Tibial artery (tissue), 4 donors: Measurements from ENCODE around the gene COL4A6.
"Not testable (repeated sequence)": the region's sequence is repeated elsewhere in the genome, so short reads cannot be mapped to it uniquely, and the experiment has no call there.

Experiments used
- DNase-seq, 2 donors: peaks; one replicate each; pipeline ENCODE4 v3.0.0-alpha.2; 2019
- H3K27ac ChIP-seq, 2 donors: fragments of 200-600 bp; sonication (generic) in 1 of 2; 1 replicate in 1 of 2; 2 replicates in 1 of 2; pipeline ENCODE4 v1.5.1; 2018 to 2019; ENCODE audit warnings: mild to moderate bottlenecking in 1 of 2
- H3K27me3 ChIP-seq, 2 donors: fragments of 200-600 bp; sonication (generic) in 1 of 2; one replicate each; pipeline versions ENCODE4 v1.5.1 to v1.6.0; 2016 to 2019
- H3K36me3 ChIP-seq, 3 donors: fragments of 200-600 bp; sonication (generic) in 2 of 3; one replicate each; pipeline ENCODE4 v1.5.1; 2016 to 2019; ENCODE audit warnings: mild to moderate bottlenecking in 2 of 3
- H3K4me1 ChIP-seq, 4 donors: fragments of 200-600 bp; sonication (generic) in 2 of 4; 1 replicate in 3 of 4; 2 replicates in 1 of 4; pipeline ENCODE4 v1.5.1; 2016 to 2019
- H3K4me3 ChIP-seq, 2 donors: fragments of 200-600 bp; sonication (generic) in 1 of 2; 1 replicate in 1 of 2; 2 replicates in 1 of 2; pipeline ENCODE4 v1.5.1; 2018 to 2019; ENCODE audit warnings: mild to moderate bottlenecking in 2 of 2
- H3K9me3 ChIP-seq, 3 donors: fragments of 200-600 bp; sonication (generic) in 1 of 3; one replicate each; pipeline ENCODE4 v1.5.1; 2016 to 2019
- intact Hi-C: fragments of 100-400 bp; cut with DNase I; formaldehyde crosslinking; loops from one replicate; pipeline ENCODE4 v1.15.0; 2023; ENCODE audit warnings: low total_unique reads
- TF ChIP-seq, protein P1 (sequence below), 2 experiments: fragments of 200-600 bp in 1 of 2; fragments of 450-650 bp in 1 of 2; IDR thresholded peaks; one replicate each; pipeline ENCODE4 v1.5.1; 2017 to 2019; ENCODE audit warnings: antibody characterized with exemption in 2 of 2, mild to moderate bottlenecking in 1 of 2, moderate library complexity in 1 of 2

Gene COL4A6

DNA sequence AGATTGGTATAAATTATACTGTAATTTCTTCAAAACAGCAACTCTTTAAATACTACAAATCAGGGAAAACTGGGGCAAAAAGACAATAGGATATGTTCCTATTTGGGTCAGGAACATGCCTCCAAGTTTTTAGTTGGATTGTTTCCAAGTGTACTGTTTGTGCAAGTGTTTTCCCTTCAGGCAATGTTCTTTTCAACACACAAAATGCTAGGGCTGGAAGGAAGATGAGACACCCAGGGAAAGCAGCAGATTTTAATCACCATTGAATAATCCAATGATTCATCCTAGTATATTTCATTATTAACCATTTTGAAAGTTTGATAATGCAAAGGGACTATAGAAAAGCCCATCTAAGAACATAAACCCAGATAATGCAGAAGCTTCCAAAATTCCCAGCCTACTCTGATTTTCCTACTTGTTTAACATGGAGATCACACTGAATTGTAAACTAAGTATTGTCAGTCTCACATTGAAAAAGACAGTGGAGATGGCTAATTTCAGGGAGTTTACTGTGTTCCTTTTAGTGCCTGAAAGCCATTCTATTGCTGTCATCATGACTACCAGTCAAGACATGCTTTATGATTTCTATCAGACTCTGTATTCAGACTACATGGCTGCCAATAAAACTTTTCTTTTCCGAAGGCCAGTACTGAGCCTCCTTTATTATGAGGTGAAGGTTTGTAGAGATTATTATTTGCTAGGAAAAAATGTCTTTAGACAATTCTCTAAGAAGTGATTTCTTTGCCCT lies 38.6 kb downstream of the COL4A6 start:
- Histone ChIP-seq H3K36me3 (no peaks in the 10 kb centered on the region), H3K27ac (no peak overlapping the region), H3K27me3 (no peaks in the 10 kb centered on the region), H3K4me3 (no peak overlapping the region), H3K9me3 (no peaks in the 10 kb centered on the region), H3K4me1 (peaks cover 0 to 9% (median 0%) of the 10 kb centered on the region in 4 donors)
- no peak for DNase-seq
- TF ChIP-seq, protein P1, sequence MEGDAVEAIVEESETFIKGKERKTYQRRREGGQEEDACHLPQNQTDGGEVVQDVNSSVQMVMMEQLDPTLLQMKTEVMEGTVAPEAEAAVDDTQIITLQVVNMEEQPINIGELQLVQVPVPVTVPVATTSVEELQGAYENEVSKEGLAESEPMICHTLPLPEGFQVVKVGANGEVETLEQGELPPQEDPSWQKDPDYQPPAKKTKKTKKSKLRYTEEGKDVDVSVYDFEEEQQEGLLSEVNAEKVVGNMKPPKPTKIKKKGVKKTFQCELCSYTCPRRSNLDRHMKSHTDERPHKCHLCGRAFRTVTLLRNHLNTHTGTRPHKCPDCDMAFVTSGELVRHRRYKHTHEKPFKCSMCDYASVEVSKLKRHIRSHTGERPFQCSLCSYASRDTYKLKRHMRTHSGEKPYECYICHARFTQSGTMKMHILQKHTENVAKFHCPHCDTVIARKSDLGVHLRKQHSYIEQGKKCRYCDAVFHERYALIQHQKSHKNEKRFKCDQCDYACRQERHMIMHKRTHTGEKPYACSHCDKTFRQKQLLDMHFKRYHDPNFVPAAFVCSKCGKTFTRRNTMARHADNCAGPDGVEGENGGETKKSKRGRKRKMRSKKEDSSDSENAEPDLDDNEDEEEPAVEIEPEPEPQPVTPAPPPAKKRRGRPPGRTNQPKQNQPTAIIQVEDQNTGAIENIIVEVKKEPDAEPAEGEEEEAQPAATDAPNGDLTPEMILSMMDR (IDR thresholded peaks at IDR 0.05): no peak
- intact Hi-C loops: no loop called here

DNA sequence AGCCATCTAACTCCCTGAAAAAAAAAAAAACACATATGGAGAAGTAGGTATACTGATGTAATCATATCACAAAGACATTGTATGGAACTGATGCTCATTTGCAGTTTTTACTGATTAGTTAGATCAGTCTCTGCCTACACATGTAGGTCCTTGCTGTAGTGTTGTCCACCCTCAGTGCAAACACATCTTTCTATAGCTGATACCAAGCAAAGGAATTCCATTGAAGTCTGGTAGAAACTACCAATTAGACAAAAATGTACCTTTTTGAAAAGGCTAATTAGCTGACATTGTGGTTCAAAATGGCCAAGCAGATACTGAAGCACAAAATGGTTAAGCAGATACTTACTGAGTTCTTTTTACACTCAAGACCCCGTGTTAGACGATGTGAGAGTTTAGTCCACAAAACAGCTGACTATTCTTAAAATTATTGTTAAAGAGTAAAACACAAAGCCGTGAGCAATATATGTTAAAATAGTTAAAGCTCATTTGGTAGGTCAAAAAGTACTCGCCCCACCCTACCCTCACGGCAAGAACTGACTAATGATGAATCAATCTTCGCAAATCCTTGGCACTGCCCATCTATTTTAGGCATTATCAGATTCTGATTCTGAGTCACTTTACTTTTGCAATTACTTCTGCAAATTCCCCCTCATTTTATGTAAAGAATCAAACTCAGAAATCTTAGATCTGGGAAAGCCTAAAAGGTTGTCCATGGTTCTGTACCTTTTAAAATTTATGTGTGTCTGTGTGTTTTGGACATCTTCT lies 40.4 kb downstream of the COL4A6 start:
- Histone ChIP-seq H3K27me3 (no peaks in the 10 kb centered on the region), H3K27ac (no peak overlapping the region), H3K9me3 (no peaks in the 10 kb centered on the region), H3K4me1 (peaks cover 0 to 9% (median 0%) of the 10 kb centered on the region in 4 donors), H3K4me3 (no peak overlapping the region), H3K36me3 (no peaks in the 10 kb centered on the region)
- intact Hi-C loops: no loop called here
- DNase-seq: no peak
- TF ChIP-seq, protein P1 (IDR thresholded peaks at IDR 0.05): no peak

DNA sequence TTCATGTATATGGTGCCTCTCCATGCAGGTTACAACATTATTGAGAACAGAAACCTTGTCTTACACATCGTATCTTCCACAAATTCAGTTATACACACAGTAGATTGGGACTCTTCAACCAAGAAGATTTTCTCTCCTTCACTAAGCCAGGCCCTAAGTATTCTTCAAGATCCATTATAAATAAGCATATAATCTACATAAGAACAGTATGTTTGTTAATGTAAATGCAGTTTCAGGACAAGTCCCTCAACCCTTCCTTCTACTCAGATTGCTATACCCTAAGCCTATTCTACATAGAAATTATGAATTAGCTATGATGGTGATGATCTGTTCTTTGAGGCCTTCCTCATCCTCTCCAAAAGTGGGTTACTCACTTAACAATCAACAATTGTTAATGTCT lies 41.2 kb downstream of the COL4A6 start:
- no peak for DNase-seq
- Histone ChIP-seq H3K4me3 (no peak overlapping the region), H3K27me3 (no peaks in the 10 kb centered on the region), H3K36me3 (no peaks in the 10 kb centered on the region), H3K9me3 (no peaks in the 10 kb centered on the region), H3K4me1 (peaks cover 0 to 9% (median 0%) of the 10 kb centered on the region in 4 donors), H3K27ac (no peak overlapping the region)
- intact Hi-C loops: no loop called here
- TF ChIP-seq, protein P1 (IDR thresholded peaks at IDR 0.05): no peak

DNA sequence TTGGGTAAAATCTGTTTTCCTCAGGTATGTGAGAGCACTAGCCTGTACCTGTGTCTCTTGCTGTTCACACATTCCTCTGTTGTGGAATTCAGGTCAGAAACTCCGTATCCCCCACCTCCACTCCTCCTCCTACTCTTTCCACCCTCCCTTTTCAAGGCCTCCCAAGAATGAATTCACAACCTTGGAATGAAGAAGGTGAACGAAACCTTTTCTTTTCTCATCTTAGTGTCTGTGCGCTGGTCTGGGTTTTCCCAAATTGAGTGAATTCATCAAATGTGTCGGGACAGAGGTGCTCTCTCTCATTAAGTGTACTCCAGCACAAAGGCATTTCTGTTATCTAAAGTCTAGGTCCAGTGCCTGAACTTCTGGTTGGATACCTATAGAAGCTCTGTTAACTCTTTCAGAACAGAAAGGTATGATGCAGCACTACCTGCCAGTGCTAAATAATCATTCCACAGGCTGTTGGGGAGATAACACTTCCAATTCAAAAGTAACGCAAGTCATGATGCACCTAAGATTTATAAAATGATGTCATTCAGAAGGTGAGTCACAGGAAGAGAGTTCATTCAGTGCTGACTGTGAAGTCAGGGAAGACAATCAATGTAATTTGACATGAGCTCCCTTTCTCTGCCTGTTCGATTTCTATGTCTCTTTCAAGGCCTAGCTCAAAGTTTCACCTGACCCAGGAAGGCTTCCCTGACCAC lies 41.9 kb downstream of the COL4A6 start:
- peaks cover 0 to 9% (median 0%) of the 10 kb centered on the region in 4 donors for H3K4me1 ChIP-seq
- TF ChIP-seq, protein P1 (IDR thresholded peaks at IDR 0.05): no peak
- H3K27me3 ChIP-seq: no peaks in the 10 kb centered on the region
- no peak overlapping the region for H3K4me3 ChIP-seq
- DNase-seq: no peak
- H3K9me3 ChIP-seq: no peaks in the 10 kb centered on the region
- H3K36me3 ChIP-seq: no peaks in the 10 kb centered on the region
- intact Hi-C loops: no loop called here
- no peak overlapping the region for H3K27ac ChIP-seq

DNA sequence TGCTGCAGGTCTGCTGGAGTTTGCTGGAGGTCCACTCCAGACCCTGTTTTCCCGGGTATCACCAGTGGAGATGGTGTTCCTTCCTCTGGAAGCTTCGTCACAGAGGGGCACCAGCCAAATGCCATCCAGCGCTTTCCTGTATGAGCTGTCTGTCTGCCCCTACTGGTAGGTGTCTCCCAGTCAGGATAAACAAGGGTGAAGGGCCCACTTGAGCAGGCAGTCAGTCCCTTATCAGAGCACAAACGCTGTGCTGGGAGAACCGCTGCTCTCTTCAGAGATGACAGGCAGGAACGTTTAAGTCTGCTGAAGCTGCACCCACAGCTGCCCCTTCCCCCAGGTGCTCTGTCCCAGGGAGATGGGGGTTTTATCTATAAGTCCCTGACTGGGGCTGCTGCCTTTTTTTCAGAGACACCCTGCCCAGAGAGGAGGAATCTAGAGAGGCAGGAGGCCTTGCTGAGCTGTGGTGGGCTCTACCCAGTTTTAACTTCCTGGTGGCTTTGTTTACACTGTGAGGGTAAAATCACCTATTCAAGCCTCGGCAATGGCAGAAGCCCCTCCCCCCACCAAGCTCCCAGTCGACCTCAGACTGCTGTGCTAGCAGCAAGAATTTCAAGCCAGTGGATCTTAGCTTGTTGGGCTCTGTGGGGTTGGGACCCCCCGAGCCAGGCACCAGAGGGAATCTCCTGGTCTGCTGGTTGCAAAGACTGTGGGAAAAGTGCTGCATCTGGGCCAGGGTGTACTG lies 47.1 kb downstream of the COL4A6 start:
- H3K36me3 ChIP-seq, H3K27ac ChIP-seq, H3K4me3 ChIP-seq, intact Hi-C loops, H3K27me3 ChIP-seq, H3K9me3 ChIP-seq, DNase-seq, H3K4me1 ChIP-seq: not testable (repeated sequence)
